Neural cell (in vitro differentiated cells): ENCODE data around the gene SESN1. TPM values are rescaled to one million over a fixed set of nuclear protein-coding genes. Genes with fewer than 3 reads are reported as not detected.

ENCODE experiments used
- H2AFZ ChIP-seq: fragments of 200-600, 300-800 bp; sonication (generic), shearing (Covaris generic); 2 replicates; pipeline ENCODE4 v1.6.0; 2014; ENCODE audit warnings: low read depth, mild to moderate bottlenecking, antibody characterized with exemption, low read length, moderate library complexity
- H3F3A ChIP-seq: fragments of 200-600 bp; shearing (Covaris generic); 2 replicates; pipeline ENCODE4 v1.6.1; 2016; ENCODE audit warnings: mild to moderate bottlenecking, moderate library complexity, mixed read lengths, antibody characterized with exemption, low read length; ENCODE audit not compliant: insufficient read depth, poor library complexity, severe bottlenecking
- H3K27ac ChIP-seq: fragments of 200-600, 300-800 bp; sonication (generic), shearing (Covaris generic); 2 replicates; pipeline ENCODE4 v1.5.1; 2014; ENCODE audit warnings: mild to moderate bottlenecking, low read length, moderate library complexity
- H3K27me3 ChIP-seq: fragments of 300-800, 200-600 bp; sonication (generic), shearing (Covaris generic); 2 replicates; pipeline ENCODE4 v1.6.0; 2014; ENCODE audit warnings: mild to moderate bottlenecking, low read depth, low read length, moderate library complexity; ENCODE audit not compliant: insufficient read depth
- H3K36me3 ChIP-seq: fragments of 300-800, 200-600 bp; sonication (generic), shearing (Covaris generic); 2 replicates; pipeline ENCODE4 v1.5.1; 2014; ENCODE audit warnings: mild to moderate bottlenecking, antibody characterized with exemption, low read length, moderate library complexity; ENCODE audit not compliant: insufficient read depth
- H3K4me2 ChIP-seq: fragments of 300-800, 200-600 bp; sonication (generic), shearing (Covaris generic); 2 replicates; pipeline ENCODE4 v1.6.0; 2014; ENCODE audit warnings: mild to moderate bottlenecking, low read length
- H3K4me3 ChIP-seq: fragments of 300-800, 200-600 bp; sonication (generic), shearing (Covaris generic); 2 replicates; pipeline ENCODE4 v1.5.1; 2014; ENCODE audit warnings: mild to moderate bottlenecking, low read length, moderate library complexity
- H3K79me2 ChIP-seq: fragments of 200-600 bp; shearing (Covaris generic); replicated peaks from 2 replicates; pipeline ENCODE4 v1.6.0; 2014; ENCODE audit warnings: mild to moderate bottlenecking, low read length, moderate library complexity; ENCODE audit not compliant: insufficient read depth
- H3K9ac ChIP-seq: fragments of 300-800, 200-600 bp; sonication (generic), shearing (Covaris generic); 2 replicates; pipeline ENCODE4 v1.6.1; 2016; ENCODE audit warnings: mild to moderate bottlenecking, low read length, mixed read lengths
- H3K9me2 ChIP-seq: fragments of 200-600 bp; shearing (Covaris generic); 2 replicates; pipeline ENCODE4 v1.6.1; 2016; ENCODE audit warnings: mild to moderate bottlenecking, low read length, mixed read lengths; ENCODE audit not compliant: insufficient read depth
- H3K9me3 ChIP-seq: fragments of 200-600, 300-800 bp; sonication (generic), shearing (Covaris generic); 2 replicates; pipeline ENCODE4 v1.6.1; 2016; ENCODE audit warnings: mild to moderate bottlenecking, mixed run types, low read length, moderate library complexity, mixed read lengths
- H4K20me1 ChIP-seq: fragments of 200-600 bp; shearing (Covaris generic); 2 replicates; pipeline ENCODE4 v1.6.1; 2016; ENCODE audit warnings: mild to moderate bottlenecking, mixed run types; ENCODE audit not compliant: insufficient read depth
- EP300 ChIP-seq: fragments of 450-650 bp; conservative IDR thresholded peaks from 2 replicates; pipeline ENCODE4 v1.6.1; 2014; ENCODE audit warnings: antibody characterized with exemption, mild to moderate bottlenecking, moderate library complexity; ENCODE audit not compliant: poor library complexity, severe bottlenecking
- EZH2 ChIP-seq: fragments of 200-600, 300-800 bp; shearing (Covaris generic), sonication (generic); IDR thresholded peaks from 2 replicates; pipeline ENCODE4 v1.6.1; 2014; ENCODE audit warnings: antibody characterized with exemption, low read length, borderline replicate concordance, mild to moderate bottlenecking; ENCODE audit not compliant: insufficient read depth, poor library complexity, severe bottlenecking
- MXI1 ChIP-seq: fragments of 450-650 bp; conservative IDR thresholded peaks from 2 replicates; pipeline ENCODE4 v1.6.1; 2014; ENCODE audit warnings: antibody characterized with exemption, mild to moderate bottlenecking; ENCODE audit not compliant: poor library complexity, severe bottlenecking
- POLR2AphosphoS5 ChIP-seq: IDR thresholded peaks from 2 replicates; pipeline ENCODE4 v1.6.1; 2012
- RAD21 ChIP-seq: fragments of 450-650 bp; conservative IDR thresholded peaks from 2 replicates; pipeline ENCODE4 v1.6.1; 2014; ENCODE audit warnings: antibody characterized with exemption, mild to moderate bottlenecking, moderate library complexity
- SMC3 ChIP-seq: fragments of 450-650 bp; conservative IDR thresholded peaks from 2 replicates; pipeline ENCODE4 v1.6.1; 2014; ENCODE audit warnings: antibody characterized with exemption, mild to moderate bottlenecking, moderate library complexity; ENCODE audit not compliant: poor library complexity
- TAF1 ChIP-seq: IDR thresholded peaks from 2 replicates; pipeline ENCODE4 v1.6.1; 2012; ENCODE audit warnings: low read depth
- polyA plus RNA-seq: library from polyadenylated mRNA; depleted of rRNA; stranded (reverse); fragments of >200 nt; gene quantifications from 2 replicates; pipeline ENCODE4 v1.2.3, GENCODE V29; 2014
- TF ChIP-seq, protein P1 (sequence below): IDR thresholded peaks from 2 replicates; pipeline ENCODE4 v1.6.1; 2012; ENCODE audit warnings: borderline replicate concordance
- TF ChIP-seq, protein P2 (sequence below): fragments of 450-650 bp; IDR thresholded peaks from 2 replicates; pipeline ENCODE4 v1.5.1; 2014; ENCODE audit warnings: antibody characterized with exemption, mild to moderate bottlenecking, moderate library complexity; ENCODE audit not compliant: poor library complexity, severe bottlenecking

Gene SESN1
- polyA plus RNA-seq, 1 donor from 2014 or later: 46.4 TPM

GRCh38 chr6:108945681-108946159, 148.9 kb downstream of the SESN1 start:
- H3K79me2 ChIP-seq: no peaks in the 10 kb centered on the region
- H3K9me3 ChIP-seq: no peaks in the 10 kb centered on the region
- H3K4me2 ChIP-seq: no peak overlapping the region
- H4K20me1 ChIP-seq: no peaks in the 10 kb centered on the region
- H3K9me2 ChIP-seq: no peaks in the 10 kb centered on the region
- H3K9ac ChIP-seq: no peak overlapping the region
- no peak overlapping the region for H3K4me3 ChIP-seq
- no peak overlapping the region for H3K27ac ChIP-seq
- H2AFZ ChIP-seq: no peak overlapping the region
- no peaks in the 10 kb centered on the region for H3K27me3 ChIP-seq
- TF ChIP-seq EP300 (no peak), RAD21 (no peak), POLR2AphosphoS5 (no peak), TAF1 (no peak), EZH2 (no peak), SMC3 (no peak), MXI1 (no peak)
- TF ChIP-seq, protein P1, sequence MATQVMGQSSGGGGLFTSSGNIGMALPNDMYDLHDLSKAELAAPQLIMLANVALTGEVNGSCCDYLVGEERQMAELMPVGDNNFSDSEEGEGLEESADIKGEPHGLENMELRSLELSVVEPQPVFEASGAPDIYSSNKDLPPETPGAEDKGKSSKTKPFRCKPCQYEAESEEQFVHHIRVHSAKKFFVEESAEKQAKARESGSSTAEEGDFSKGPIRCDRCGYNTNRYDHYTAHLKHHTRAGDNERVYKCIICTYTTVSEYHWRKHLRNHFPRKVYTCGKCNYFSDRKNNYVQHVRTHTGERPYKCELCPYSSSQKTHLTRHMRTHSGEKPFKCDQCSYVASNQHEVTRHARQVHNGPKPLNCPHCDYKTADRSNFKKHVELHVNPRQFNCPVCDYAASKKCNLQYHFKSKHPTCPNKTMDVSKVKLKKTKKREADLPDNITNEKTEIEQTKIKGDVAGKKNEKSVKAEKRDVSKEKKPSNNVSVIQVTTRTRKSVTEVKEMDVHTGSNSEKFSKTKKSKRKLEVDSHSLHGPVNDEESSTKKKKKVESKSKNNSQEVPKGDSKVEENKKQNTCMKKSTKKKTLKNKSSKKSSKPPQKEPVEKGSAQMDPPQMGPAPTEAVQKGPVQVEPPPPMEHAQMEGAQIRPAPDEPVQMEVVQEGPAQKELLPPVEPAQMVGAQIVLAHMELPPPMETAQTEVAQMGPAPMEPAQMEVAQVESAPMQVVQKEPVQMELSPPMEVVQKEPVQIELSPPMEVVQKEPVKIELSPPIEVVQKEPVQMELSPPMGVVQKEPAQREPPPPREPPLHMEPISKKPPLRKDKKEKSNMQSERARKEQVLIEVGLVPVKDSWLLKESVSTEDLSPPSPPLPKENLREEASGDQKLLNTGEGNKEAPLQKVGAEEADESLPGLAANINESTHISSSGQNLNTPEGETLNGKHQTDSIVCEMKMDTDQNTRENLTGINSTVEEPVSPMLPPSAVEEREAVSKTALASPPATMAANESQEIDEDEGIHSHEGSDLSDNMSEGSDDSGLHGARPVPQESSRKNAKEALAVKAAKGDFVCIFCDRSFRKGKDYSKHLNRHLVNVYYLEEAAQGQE: no peak
- TF ChIP-seq, protein P2, sequence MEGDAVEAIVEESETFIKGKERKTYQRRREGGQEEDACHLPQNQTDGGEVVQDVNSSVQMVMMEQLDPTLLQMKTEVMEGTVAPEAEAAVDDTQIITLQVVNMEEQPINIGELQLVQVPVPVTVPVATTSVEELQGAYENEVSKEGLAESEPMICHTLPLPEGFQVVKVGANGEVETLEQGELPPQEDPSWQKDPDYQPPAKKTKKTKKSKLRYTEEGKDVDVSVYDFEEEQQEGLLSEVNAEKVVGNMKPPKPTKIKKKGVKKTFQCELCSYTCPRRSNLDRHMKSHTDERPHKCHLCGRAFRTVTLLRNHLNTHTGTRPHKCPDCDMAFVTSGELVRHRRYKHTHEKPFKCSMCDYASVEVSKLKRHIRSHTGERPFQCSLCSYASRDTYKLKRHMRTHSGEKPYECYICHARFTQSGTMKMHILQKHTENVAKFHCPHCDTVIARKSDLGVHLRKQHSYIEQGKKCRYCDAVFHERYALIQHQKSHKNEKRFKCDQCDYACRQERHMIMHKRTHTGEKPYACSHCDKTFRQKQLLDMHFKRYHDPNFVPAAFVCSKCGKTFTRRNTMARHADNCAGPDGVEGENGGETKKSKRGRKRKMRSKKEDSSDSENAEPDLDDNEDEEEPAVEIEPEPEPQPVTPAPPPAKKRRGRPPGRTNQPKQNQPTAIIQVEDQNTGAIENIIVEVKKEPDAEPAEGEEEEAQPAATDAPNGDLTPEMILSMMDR: no peak
- no peaks in the 10 kb centered on the region for H3F3A ChIP-seq
- H3K36me3 ChIP-seq: no peaks in the 10 kb centered on the region

GRCh38 chr6:108944707-108945680, 149.7 kb downstream of the SESN1 start:
- H3K4me2 ChIP-seq: no peak overlapping the region

More at GRCh38 chr6:108944707-108945680, 149.7 kb downstream of the SESN1 start:
- Histone ChIP-seq H3K4me3 (no peak overlapping the region), H2AFZ (no peak overlapping the region), H3K36me3 (no peaks in the 10 kb centered on the region), H3K9ac (no peak overlapping the region), H3K9me2 (no peaks in the 10 kb centered on the region), H3F3A (no peaks in the 10 kb centered on the region), H3K27me3 (no peaks in the 10 kb centered on the region), H3K9me3 (no peaks in the 10 kb centered on the region), H4K20me1 (no peaks in the 10 kb centered on the region), H3K79me2 (no peaks in the 10 kb centered on the region), H3K27ac (no peak overlapping the region)
- TF ChIP-seq, protein P2: no peak
- TF ChIP-seq, protein P1: no peak
